GM21381 (cell line): ENCODE measurements around the gene GTSF1L.
"Not testable (repeated sequence)": the region's sequence is repeated elsewhere in the genome, so short reads cannot be mapped to it uniquely, and the experiment has no call there.

Experiments
- ATAC-seq: cut with Tn5 transposase; IDR thresholded peaks from one replicate; pipeline ENCODE4 v1.9.1; 2021; ENCODE audit warnings: mild to moderate bottlenecking, moderate library complexity; ENCODE audit not compliant: unreplicated experiment

The GTSF1L gene

GRCh38 chr20:43726811-43727338 lies at the start of gene GTSF1L:
TSS of gene GTSF1L (minus strand) at chr20:43727002. CDS start at chr20:43726694, 308 bp downstream.
- no peak for ATAC-seq

DNA sequence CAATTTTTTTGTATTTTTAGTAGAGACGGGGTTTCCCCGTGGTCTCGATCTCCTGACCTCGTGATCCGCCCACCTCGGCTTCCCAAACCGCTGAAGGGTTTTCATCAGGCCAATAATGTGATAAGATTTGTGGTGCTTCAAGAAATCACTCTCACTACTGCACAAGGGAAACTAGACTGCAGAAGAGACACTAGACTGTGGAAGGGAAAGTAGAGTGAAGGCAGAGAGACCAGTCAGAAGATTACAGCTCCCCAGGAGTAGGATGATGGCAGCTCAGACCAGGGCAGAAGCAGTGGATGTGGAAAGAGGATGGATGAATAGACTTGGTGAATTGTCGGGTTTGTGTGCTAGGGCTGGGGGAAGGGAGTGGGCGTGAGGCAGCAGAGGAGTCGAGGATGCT lies 48.0 kb upstream of the GTSF1L start:
- no peak for ATAC-seq

DNA sequence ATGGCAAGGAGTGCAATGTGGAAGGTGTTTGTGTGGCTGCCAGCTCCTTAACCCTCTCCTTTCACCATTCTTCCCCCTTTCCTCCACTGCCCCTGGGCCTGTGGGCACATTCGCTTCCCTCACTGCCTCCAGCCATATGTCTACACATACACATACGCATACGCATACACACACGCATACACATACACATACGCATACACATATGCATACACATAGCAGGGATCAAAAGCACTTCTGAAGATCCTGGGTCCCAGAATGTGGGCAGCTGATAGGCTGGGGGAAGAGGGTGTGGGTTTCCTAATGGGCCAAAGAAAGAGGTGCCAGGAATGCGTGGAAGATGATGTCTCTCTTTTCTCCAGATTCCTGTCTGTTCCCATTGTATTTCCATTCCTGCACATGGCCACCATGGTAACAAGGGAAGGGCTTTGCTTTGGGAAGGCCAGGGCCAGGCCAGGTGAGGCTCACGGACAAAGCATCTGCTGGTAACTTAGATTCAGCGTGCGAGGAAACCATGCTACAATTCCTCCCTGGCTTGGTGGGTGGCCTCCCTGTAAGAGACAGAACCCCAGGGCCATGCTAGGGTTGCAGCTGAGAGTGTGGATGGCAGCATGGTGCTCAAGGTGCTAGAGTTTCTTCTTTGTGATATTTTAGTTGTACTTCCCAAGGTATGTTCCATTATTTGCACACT lies 44.8 kb upstream of the GTSF1L start:
- ATAC-seq: no peak

- no peak for ATAC-seq
Measured at GRCh38 chr20:43770342-43770741, 43.5 kb upstream of the GTSF1L start.

GRCh38 chr20:43767686-43768474 lies 41.1 kb upstream of the GTSF1L start:
- ATAC-seq: no peak

DNA sequence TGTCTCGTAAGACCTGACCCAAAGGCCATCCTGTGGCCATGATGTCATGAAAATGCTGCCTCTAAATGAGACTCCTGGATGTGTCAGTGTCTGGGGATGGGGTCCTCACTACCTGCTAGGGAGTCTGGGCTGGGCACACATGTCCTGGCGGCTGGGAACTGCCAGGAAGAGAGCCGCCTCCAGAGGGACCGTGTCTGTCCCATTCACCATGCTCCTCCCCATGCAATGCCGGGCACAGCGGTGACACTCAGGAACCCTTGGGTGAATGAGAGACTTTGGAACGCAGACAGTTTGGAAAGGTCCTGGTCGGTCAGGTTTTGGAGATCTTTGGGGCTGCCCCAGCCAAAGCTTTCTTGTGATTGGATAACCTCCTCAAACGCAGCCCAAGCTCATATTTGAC lies 40.1 kb upstream of the GTSF1L start:
- ATAC-seq: no peak

GRCh38 chr20:43766385-43766784 lies 39.6 kb upstream of the GTSF1L start:
- ATAC-seq: no peak

DNA sequence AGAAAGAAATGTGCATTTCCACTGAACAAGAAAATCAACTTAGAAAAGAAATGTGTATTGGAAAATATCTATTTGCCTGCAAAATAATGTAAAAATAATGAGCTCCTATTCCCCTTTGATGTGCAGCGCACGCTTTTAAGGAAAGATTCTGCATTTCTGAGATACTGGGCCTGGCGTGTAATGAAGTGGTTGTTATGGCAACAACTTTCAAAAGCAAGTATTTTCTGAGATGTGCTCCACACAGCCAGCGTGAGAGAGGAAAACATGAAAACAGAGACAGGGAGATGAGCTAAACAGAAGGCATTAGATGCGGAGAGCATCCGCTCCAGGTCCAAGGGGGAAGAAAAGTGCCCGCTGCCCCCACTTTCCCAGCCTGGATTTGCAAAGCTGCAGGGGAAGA lies 39.1 kb upstream of the GTSF1L start:
- ATAC-seq: no peak

DNA sequence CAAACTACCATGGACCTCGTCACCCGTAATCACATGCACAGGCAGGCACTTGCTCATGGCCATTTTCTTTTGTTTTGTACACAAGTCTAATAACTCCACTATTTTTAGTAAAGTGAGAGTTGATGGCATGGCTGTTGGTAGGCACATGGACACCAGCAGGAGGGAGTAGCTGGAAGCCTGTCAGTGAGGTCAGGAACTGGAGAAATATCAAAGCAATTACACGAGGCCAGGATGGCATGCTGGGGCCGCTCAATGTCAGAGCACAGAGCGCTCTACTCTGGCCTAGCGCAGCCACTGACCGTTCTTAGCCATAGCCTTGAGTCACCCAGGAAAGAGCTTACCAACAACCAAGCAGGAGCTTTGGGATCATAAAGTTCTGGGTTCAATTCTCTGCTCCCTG lies 36.1 kb upstream of the GTSF1L start:
- ATAC-seq: no peak

DNA sequence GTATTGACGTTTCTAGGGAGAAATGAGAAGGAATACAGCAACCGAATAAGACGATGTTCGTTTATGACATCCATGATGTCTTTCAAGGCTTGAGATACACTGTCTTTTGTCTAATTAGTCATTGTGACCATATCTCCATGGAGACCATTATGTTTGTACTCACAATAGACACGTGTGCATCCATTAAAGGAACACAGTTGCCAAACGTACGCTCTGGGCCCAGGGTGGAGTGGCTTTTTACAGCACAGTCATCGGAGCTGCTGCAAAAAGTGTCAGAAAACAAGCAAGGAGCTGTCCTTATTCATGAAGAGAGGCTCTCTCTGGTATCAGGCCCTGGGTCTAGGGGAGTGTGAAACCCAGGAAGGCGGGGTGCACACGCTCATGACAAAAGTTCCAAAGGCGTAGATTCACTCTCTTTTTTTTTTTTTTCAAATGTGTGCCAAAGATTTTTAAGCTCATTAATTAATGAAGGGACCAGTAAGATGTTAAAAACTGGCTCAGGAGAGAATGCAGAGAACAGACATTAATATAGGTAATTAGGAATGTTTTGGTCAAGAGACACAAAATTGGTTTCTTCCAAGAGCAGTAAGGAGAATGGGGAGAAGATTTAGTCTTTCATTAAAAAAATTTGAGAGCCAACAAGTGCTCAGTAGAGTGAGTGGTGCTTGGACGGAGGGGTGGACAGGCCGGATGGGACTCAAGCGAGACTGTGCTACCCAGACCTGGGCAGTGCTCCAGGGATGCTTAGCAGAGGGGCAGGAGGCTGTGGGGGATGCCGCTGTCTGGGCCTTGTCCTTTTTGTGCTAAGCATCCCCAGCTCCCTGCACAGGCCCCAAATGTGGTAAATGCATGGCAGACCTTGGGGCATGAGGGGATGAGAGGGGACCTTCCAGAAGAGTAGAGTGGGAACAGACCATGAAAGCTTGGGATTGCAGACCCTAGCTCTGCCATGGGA lies 34.9 kb upstream of the GTSF1L start:
- ATAC-seq: no peak

GRCh38 chr20:43757888-43758287 lies 31.1 kb upstream of the GTSF1L start:
- ATAC-seq: not testable (repeated sequence)

GRCh38 chr20:43755851-43756250 lies 29.0 kb upstream of the GTSF1L start:
- no peak for ATAC-seq

DNA sequence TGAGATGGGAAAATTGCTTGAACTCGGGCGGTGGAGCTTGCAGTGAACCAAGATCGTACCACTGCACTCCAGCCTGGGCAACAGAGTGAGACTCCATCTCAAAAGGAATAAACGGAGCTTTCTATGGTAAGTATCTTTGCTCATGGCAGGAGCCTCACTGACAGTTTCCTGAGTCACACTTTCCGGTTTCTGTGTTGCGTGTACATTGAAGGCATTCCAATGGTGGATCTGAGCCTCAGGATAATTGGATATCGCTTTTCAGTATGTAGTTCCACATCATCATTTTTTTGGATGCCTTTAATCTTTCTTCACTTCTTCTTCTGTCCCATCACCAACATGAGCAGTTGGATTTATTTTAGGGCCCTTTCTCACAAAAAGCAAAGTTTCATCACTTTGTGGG lies 28.6 kb upstream of the GTSF1L start:
- no peak for ATAC-seq

- peak; percentile 60 for ATAC-seq
Measured at GRCh38 chr20:43752561-43753301, 25.9 kb upstream of the GTSF1L start.

GRCh38 chr20:43752051-43752360 lies 25.2 kb upstream of the GTSF1L start:
- peak; percentile 1 for ATAC-seq

- peak; percentile 72 for ATAC-seq
Measured at GRCh38 chr20:43751167-43752050, 24.6 kb upstream of the GTSF1L start.

- ATAC-seq: peak; percentile 0
Measured at GRCh38 chr20:43750774-43751166, 24.0 kb upstream of the GTSF1L start.

- ATAC-seq: no peak
Measured at GRCh38 chr20:43749734-43750294, 23.0 kb upstream of the GTSF1L start.

DNA sequence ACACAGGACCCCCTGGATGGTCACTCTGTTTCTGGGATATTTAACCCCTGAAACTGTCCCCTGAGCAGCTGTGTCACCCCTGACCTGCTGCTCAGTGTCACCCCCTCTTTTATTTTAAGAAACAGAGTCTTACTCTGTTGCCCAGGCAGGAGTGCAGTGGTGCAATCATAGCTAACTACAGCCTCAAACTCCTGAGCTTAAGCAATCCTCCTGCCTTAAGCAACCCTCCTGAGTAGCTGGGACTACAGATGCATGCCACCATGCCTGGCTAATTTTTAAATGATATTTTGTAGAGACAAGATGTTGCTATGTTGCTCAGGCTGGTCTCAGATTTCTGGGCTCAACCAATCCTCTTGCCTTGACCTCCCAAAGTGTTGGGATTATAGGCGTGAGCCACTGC lies 21.5 kb upstream of the GTSF1L start:
- ATAC-seq: no peak
